Measurements from ENCODE around the gene MTR.

MTR gene

GRCh38 chr1:236858165-236858564 lies 63.1 kb downstream of the MTR start:
- H3K4me3 Mint-ChIP-seq = no peak overlapping the region
- H3K9me3 Mint-ChIP-seq = no peaks in the 10 kb centered on the region
- H3K4me1 Mint-ChIP-seq (ENCODE audit: low read depth) = peaks cover 31% of the 10 kb centered on the region
- H3K27me3 Mint-ChIP-seq = no peaks in the 10 kb centered on the region
- H3K36me3 Mint-ChIP-seq (ENCODE audit: low read depth) = peaks cover 97% of the 10 kb centered on the region
- no peak overlapping the region for H3K27ac Mint-ChIP-seq

- peaks cover 31% of the 10 kb centered on the region for H3K4me1 Mint-ChIP-seq (ENCODE audit: low read depth)
- no peaks in the 10 kb centered on the region for H3K27me3 Mint-ChIP-seq
- peaks cover 90% of the 10 kb centered on the region for H3K36me3 Mint-ChIP-seq (ENCODE audit: low read depth)
- H3K27ac Mint-ChIP-seq = no peak overlapping the region
- no peak overlapping the region for H3K4me3 Mint-ChIP-seq
- no peaks in the 10 kb centered on the region for H3K9me3 Mint-ChIP-seq
Measured at GRCh38 chr1:236860101-236860500, 65.0 kb downstream of the MTR start.

GRCh38 chr1:236860674-236861073 lies 65.6 kb downstream of the MTR start:
- no peaks in the 10 kb centered on the region for H3K27me3 Mint-ChIP-seq
- no peak overlapping the region for H3K27ac Mint-ChIP-seq
- H3K36me3 Mint-ChIP-seq (ENCODE audit: low read depth) = peaks cover 91% of the 10 kb centered on the region
- H3K9me3 Mint-ChIP-seq = no peaks in the 10 kb centered on the region
- H3K4me3 Mint-ChIP-seq = no peak overlapping the region
- H3K4me1 Mint-ChIP-seq (ENCODE audit: low read depth) = peaks cover 31% of the 10 kb centered on the region

GRCh38 chr1:236861560-236862218 lies 66.6 kb downstream of the MTR start:
- Mint-ChIP-seq H3K27me3 (no peaks in the 10 kb centered on the region), H3K9me3 (no peaks in the 10 kb centered on the region), H3K36me3 (ENCODE audit: low read depth) (peaks cover 90% of the 10 kb centered on the region), H3K27ac (peak overlapping the region; percentile 12), H3K4me1 (ENCODE audit: low read depth) (peaks cover 31% of the 10 kb centered on the region), H3K4me3 (no peak overlapping the region)

- Mint-ChIP-seq H3K27ac (no peak overlapping the region), H3K4me3 (no peak overlapping the region), H3K36me3 (ENCODE audit: low read depth) (peaks cover 89% of the 10 kb centered on the region), H3K4me1 (ENCODE audit: low read depth) (peaks cover 31% of the 10 kb centered on the region), H3K9me3 (no peaks in the 10 kb centered on the region), H3K27me3 (no peaks in the 10 kb centered on the region)
Measured at GRCh38 chr1:236862219-236862591, 67.1 kb downstream of the MTR start.

GRCh38 chr1:236862615-236863211 lies 67.6 kb downstream of the MTR start:
- Mint-ChIP-seq H3K9me3 (no peaks in the 10 kb centered on the region), H3K4me1 (ENCODE audit: low read depth) (peaks cover 29% of the 10 kb centered on the region), H3K27me3 (no peaks in the 10 kb centered on the region), H3K36me3 (ENCODE audit: low read depth) (peaks cover 89% of the 10 kb centered on the region), H3K4me3 (no peak overlapping the region), H3K27ac (peak overlapping the region; percentile 12)

- Mint-ChIP-seq H3K27me3 (no peaks in the 10 kb centered on the region), H3K27ac (no peak overlapping the region), H3K4me3 (no peak overlapping the region), H3K9me3 (no peaks in the 10 kb centered on the region), H3K36me3 (ENCODE audit: low read depth) (peaks cover 84% of the 10 kb centered on the region), H3K4me1 (ENCODE audit: low read depth) (peaks cover 26% of the 10 kb centered on the region)
Measured at GRCh38 chr1:236864211-236864610, 69.1 kb downstream of the MTR start.

GRCh38 chr1:236864996-236865817 lies 70.1 kb downstream of the MTR start:
- Mint-ChIP-seq H3K36me3 (ENCODE audit: low read depth) (peaks cover 79% of the 10 kb centered on the region), H3K9me3 (no peaks in the 10 kb centered on the region), H3K27ac (no peak overlapping the region), H3K4me3 (no peak overlapping the region), H3K27me3 (no peaks in the 10 kb centered on the region), H3K4me1 (ENCODE audit: low read depth) (peaks cover 26% of the 10 kb centered on the region)

GRCh38 chr1:236865818-236866155 lies 70.7 kb downstream of the MTR start:
- peaks cover 26% of the 10 kb centered on the region for H3K4me1 Mint-ChIP-seq (ENCODE audit: low read depth)
- H3K4me3 Mint-ChIP-seq = no peak overlapping the region
- no peaks in the 10 kb centered on the region for H3K27me3 Mint-ChIP-seq
- peaks cover 79% of the 10 kb centered on the region for H3K36me3 Mint-ChIP-seq (ENCODE audit: low read depth)
- H3K27ac Mint-ChIP-seq = no peak overlapping the region
- no peaks in the 10 kb centered on the region for H3K9me3 Mint-ChIP-seq

- Mint-ChIP-seq H3K4me1 (ENCODE audit: low read depth) (peaks cover 8% of the 10 kb centered on the region), H3K4me3 (no peak overlapping the region), H3K27me3 (no peaks in the 10 kb centered on the region), H3K9me3 (no peaks in the 10 kb centered on the region), H3K27ac (no peak overlapping the region), H3K36me3 (ENCODE audit: low read depth) (peaks cover 67% of the 10 kb centered on the region)
Measured at GRCh38 chr1:236868625-236869467, 73.8 kb downstream of the MTR start.

GRCh38 chr1:236869911-236870310 lies 74.8 kb downstream of the MTR start:
- Mint-ChIP-seq H3K36me3 (ENCODE audit: low read depth) (peaks cover 69% of the 10 kb centered on the region), H3K4me1 (ENCODE audit: low read depth) (peaks cover 8% of the 10 kb centered on the region), H3K27ac (no peak overlapping the region), H3K4me3 (no peak overlapping the region), H3K9me3 (no peaks in the 10 kb centered on the region), H3K27me3 (no peaks in the 10 kb centered on the region)

GRCh38 chr1:236870721-236871120 lies 75.6 kb downstream of the MTR start:
- Mint-ChIP-seq H3K36me3 (ENCODE audit: low read depth) (peaks cover 69% of the 10 kb centered on the region), H3K4me1 (ENCODE audit: low read depth) (peaks cover 11% of the 10 kb centered on the region), H3K4me3 (no peak overlapping the region), H3K27me3 (no peaks in the 10 kb centered on the region), H3K9me3 (no peaks in the 10 kb centered on the region), H3K27ac (no peak overlapping the region)

GRCh38 chr1:236872075-236872666 lies 77.1 kb downstream of the MTR start:
- no peaks in the 10 kb centered on the region for H3K27me3 Mint-ChIP-seq
- no peak overlapping the region for H3K27ac Mint-ChIP-seq
- no peaks in the 10 kb centered on the region for H3K9me3 Mint-ChIP-seq
- peaks cover 17% of the 10 kb centered on the region for H3K4me1 Mint-ChIP-seq (ENCODE audit: low read depth)
- H3K4me3 Mint-ChIP-seq = no peak overlapping the region
- peaks cover 67% of the 10 kb centered on the region for H3K36me3 Mint-ChIP-seq (ENCODE audit: low read depth)

GRCh38 chr1:236875975-236876374 lies 80.9 kb downstream of the MTR start:
- Mint-ChIP-seq H3K36me3 (ENCODE audit: low read depth) (peaks cover 53% of the 10 kb centered on the region), H3K9me3 (no peaks in the 10 kb centered on the region), H3K4me1 (ENCODE audit: low read depth) (peaks cover 13% of the 10 kb centered on the region), H3K4me3 (no peak overlapping the region), H3K27ac (peak overlapping the region; percentile 51), H3K27me3 (no peaks in the 10 kb centered on the region)

Data from stimulated activated naive CD8-positive, alpha-beta T cell treated with anti-CD3 and anti-CD28 coated beads, Interleukin-15, Interleukin-2, amounts not matched to agents 100 ng/mL and 50 ng/mL, for 24 hours (primary cell).